Caki2 (cell line): Measurements from ENCODE around the gene KIRREL3. TPM values are rescaled to one million over a fixed set of nuclear protein-coding genes. Genes with fewer than 3 reads are reported as not detected.

Source experiments
- DNase-seq: peaks from one replicate; pipeline ENCODE4 v3.0.0-alpha.2; 2015; ENCODE audit warnings: low read depth
- in situ Hi-C: cut with HindIII; loops from 2 replicates; pipeline ENCODE4 v1.10.0; 2016; ENCODE audit warnings: low sequenced_read_pairs, low pct_unique_long_range_greater_than_20kb, mixed read lengths
- total RNA-seq: library from RNA; depleted of rRNA; stranded (reverse); fragments of >200 nt; shearing (Covaris generic); gene quantifications from 2 replicates; pipeline ENCODE4 v1.2.3, GENCODE V29; 2014; ENCODE audit warnings: low replicate concordance

Gene KIRREL3
- total RNA-seq, 1 experiment from 2014 or later, result 6.4 TPM

DNA sequence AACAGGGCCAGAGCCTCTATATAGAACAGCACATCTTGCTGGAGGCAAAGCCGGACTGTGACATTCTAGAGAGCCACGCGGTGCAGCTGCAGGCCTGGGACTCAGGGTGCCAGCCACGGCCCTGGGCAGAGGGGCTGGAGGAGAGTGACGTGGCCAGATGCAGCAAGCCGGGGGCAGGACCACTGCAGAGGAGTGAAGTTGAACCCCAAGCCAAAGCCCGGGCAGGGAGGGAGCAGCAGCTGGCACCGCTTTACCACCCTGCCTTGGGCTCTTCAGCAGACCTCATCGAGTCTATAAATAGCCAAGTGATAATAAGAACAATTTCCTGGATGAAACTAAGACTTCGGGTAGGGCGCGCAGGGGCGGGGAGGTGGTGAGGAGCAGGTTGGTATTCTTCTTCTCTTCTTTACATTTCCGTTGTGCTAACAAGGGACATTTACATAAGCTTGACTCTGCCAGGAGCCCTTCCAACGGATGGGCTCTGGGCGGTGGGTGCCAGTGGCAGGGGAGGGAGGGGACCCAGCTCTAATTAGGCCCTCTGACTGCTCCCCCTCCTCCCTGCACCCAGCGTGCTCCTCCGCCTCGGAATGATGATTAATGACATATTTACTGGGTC is 534.9 kb downstream of the KIRREL3 start:
- no peak for DNase-seq

DNA sequence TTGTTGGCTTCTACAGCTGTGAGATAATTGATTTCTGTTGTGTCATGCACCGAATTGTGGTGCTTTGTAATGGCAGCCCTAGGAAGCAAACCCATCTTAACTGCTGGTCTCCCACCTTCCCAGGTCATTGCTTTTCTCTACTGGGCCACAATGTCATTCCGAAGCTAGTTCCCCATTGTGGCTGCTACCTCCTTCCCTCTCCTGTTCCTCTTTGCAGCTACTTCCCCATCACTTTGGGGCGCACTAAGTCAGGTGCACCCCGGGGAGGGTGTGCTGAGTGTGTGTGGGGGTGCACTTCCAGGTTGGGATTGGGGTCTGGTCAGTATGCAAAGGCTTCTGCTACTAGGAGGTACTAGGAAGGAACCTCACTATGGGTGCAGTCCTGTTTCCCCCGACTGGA is 535.8 kb downstream of the KIRREL3 start:
- DNase-seq, result no peak
- in situ Hi-C loops, result no loop called here

More for the DNA sequence above, 534.9 kb downstream of the KIRREL3 start:
- in situ Hi-C loops, result no loop called here

DNA sequence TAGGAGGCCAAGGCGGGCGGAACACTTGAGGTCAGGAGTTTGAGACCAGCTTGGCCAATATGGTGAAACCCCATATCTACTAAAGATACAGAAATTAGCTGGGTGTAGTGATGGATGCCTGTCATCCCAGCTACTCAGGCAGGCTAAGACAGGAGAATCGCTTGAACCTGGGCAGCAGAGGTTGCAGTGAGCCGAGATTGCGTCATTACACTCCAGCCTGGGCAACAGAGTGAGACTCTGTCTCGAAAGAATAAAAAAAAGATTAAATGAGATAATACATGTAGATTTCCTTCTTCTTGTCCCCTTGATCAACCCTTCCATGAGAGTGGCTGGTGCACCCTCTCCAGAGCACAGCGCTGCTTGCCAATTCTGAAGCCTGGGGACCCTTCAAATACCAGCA is 538.1 kb downstream of the KIRREL3 start:
- DNase-seq, result no peak
- in situ Hi-C loops, result no loop called here

DNA sequence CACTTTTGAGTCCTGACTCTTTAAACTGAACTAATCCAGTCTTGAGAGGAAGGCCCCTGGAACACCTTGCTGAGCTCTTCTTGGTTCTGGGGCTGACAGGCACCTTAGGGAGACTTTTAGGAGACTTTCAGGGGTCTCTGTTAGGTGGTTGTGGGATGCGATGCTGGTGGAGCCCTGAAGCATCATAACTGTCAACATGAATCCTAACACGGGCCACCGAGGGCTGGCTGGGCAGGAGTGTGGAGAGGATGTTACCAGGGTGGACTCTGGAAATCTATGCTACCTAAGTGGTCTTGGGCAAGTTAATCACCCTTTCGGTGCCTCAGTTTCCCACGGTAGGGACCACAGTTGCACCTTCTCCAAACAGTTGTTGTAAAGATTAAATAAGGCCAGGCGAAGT is 538.6 kb downstream of the KIRREL3 start:
- DNase-seq, result no peak
- in situ Hi-C loops, result no loop called here

DNA sequence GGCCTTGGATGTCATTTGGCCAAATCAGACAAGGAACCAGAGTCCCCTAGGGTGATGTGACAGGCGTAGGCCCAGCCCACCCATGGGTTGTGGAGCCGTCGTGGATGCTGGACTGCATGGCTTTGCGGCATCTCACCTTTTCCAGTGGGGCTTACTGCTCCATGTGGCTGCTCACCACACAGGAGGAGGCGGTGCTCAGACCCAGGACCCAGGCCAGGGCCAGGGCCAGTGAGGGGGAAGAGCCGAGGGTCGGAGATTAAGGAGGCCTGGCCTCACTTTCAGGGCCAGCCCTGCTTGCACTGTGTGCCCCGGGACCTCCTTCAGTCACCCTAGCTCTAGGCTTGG is 539.5 kb downstream of the KIRREL3 start:
- in situ Hi-C loops, result no loop called here
- no peak for DNase-seq

DNA sequence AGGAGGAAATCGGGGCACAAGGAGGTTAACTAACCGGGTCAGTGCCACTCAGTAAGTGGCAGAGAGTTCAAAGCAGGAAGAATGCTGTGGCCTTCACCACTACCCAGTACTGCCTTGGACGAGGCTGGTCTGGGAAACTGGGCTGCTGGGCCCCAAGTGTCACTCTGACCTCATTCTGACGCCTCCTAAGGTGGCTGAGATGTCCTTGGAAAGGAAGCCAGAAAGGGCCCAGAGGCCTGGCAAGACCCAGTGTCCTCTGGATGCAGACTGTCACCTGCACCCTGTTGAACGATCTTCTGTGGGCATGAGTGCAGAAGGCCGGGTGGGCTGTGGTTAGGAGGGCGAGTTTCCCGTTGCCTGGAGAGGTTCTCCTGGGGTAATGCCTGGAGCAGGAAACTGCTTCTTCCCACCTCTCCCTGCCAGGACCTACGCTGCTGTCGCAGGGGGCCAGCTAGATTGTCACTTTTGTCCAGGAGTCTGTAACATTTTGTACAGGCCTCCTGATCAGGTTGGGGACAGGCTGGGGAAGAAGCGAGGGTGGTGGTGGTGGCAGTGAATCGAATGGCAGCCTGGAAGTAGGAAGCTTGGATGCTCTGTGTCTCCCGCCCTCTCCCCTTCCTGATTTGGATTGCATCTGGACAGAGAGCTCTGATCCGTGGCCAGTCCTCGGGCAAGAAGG is 540.0 kb downstream of the KIRREL3 start:
- in situ Hi-C loops, result no loop called here
- DNase-seq, result no peak

DNA sequence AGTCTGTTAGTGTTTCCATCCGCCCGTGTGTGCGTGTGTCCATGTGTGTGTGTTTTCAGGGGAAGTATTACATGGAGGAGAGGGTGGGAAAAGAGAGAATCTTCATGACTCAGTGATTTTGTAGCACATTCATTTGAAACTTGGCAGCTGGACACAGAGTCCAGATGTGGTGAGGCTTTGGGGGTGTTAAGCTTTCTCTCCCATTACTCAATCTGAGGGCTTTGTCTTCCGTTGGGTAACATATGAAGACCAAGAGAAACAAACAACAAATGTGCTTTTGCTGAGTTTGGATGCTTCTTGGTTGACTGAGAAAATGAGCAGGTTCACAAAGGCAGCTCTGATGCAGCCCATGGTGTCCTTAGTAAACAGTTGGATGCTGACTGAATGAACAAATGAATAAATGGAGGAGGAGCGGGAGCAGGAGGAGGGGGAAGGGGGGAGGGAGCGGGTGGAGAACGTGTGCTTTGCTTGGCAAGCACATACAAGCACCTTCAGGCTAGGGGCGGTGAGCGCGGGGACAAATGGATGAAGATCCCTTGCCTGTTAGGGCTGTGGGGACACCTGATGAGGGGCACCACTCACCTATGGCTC is 540.8 kb downstream of the KIRREL3 start:
- DNase-seq, result no peak
- in situ Hi-C loops, result no loop called here

DNA sequence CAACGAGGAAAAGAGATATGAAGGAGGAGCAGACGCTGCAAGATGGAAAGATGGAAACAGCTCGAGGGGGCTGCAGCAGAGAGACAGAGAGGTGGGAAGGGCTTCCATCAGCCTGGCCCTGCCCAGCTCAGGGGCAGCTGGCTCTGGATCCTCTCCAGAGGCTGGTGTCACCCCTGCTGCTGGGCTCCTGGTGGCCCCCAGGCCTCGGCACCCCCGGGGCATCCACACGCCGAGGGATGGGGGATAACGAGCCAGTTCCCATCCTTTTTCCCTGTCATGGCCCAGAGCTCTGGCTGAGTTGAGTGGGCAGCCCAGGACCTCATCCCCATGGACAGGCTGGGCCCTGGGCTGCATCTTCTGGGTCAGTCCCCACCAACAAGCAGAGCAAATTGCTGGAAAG is 542.8 kb downstream of the KIRREL3 start:
- in situ Hi-C loops, result no loop called here

DNA sequence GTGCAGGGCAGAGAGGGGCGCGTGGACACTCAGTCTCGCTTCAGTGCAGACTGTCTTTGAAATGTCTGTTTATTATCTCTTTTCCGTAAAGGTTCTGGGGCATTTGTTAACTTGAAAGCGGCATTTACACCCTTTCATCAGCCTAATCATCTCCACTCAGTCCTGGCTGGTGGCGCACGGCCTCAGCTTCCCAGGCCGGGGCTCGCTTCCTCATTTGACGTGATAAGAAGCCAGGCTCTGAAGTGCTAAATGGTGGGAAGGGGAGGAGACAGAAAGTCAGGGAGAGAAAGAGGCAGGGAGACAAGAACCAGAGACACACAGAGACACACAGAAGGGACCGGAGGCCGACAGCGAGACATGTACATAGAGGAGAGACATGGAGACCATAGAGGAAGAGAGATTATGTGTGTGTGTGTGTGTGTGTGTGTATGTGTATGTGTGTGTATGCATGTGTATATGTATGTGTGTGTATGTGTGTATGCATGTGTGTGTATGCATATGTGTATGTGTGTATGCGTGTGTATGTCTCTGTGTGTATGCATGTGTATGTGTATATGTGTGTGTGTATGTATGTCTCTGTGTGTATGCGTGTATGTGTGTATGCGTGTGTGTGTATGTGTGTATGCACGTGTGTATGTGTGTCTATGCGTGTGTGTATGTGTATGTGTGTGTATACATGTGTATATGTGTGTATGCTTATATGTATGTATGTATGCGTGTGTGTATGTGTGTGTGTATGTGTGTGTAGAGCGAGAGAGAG is 543.6 kb downstream of the KIRREL3 start:
- no peak for DNase-seq
- in situ Hi-C loops, result no loop called here

More for the DNA sequence above, 542.8 kb downstream of the KIRREL3 start:
- no peak for DNase-seq

DNA sequence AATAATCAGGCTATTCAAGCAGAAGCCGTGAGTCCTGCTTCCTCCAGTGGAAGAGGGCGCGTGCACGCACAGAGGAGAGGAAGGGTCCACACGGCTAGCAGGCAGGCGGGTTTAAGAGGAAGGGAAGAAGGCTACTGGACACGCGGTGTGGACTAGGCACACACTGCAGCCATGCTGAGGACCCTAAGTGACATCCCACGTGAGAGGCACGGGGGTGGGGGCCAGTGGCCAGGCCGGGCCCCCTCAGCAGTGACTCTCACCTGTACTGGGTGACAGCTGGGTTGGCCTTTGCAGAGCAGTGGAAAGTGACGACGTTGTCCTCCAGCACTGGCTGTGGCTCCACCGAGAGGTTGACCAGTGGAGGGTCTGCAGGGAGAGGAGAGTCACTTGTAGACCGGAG is 544.5 kb downstream of the KIRREL3 start:
- in situ Hi-C loops, result no loop called here
- DNase-seq, result no peak

DNA sequence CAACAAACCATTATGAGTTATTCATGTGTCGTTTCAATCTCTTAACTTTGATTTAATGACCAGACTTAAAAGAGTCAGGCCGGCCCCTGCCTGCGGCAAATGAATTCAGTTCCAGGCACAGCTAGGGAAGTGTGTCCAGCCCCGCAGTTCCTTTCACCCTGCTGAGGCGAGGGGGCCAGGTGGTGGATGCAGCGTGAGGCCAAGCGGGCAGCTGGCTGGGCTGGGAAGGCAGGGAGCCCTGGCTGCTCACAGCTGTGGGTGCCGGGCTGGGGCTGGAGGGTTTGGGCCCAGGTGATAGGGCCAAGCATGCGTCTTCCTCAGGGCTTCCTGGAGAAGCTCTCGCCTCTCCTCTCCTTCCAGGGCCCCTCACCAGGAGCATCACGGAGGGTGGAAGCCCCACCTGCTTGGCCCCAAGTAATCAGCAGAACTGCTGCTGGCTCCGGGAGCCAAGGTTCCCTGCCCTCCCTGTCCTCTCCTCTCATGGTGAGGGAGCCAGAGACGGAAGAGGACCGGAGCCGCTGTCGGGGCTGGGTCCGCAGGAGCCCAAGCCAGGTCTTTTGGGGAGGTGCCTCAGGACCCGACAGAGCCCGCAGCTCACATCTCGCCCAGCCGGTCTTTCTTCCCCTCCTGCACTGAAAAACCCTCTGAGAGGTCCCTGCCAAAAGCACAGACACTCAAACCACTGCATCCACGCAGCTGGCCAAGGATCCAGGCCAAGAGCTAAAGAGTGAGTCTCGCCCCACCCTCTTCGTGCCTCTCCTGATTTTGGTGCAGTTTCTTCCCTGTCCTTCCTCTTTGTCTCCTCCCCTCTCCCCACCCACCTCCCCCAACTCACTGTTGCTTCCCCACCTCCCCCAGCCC is 548.1 kb downstream of the KIRREL3 start:
- in situ Hi-C loops, result no loop called here

DNA sequence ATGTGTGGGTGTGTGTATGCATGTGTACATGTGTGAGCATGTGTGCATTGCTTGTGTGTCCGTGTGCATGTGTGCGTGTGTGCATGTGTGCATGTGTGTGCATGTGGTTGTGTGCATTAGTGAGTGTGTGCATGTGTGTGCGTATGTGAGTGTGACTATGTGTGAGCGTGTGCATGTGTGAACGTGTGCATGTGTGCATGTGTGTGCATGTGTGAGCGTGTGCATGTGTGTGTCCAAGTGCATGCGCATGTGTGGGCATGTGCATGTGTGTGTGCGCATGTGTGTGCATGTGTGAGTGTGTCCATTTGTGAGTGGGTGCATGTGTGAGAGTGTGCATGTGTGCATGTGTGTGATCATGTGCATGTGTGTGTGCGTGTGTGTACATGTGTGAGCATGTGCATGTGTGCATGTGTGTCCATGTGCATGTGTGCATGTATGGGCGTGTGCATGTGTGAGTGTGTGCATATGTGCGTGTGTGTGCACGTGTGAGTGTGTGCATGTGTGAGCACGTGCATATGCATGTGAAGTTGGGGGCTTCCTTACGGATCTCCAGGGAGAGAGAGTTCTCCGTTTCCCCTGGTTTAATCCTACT is 549.3 kb downstream of the KIRREL3 start:
- no peak for DNase-seq
- in situ Hi-C loops, result no loop called here

More for the DNA sequence above, 548.1 kb downstream of the KIRREL3 start:
- no peak for DNase-seq

DNA sequence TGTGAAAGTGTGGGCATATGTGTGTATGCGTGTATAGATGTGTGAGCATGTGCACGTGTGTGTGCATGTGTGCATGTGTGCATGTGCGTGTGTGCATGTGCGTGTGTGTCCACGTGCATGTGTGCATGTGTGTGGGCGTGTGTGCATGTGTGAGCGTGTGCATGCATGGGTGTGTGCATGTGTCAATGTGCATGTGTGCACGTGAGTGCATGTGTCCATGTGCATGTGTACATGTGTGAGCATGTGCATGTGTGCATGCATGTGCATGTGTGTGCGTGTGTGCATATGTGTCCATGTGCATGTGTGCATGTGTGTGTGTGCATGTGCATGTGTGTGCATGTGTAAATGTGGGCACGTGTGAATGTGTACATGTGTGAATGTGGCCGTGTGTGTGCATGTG is 549.8 kb downstream of the KIRREL3 start:
- no peak for DNase-seq
- in situ Hi-C loops, result no loop called here

DNA sequence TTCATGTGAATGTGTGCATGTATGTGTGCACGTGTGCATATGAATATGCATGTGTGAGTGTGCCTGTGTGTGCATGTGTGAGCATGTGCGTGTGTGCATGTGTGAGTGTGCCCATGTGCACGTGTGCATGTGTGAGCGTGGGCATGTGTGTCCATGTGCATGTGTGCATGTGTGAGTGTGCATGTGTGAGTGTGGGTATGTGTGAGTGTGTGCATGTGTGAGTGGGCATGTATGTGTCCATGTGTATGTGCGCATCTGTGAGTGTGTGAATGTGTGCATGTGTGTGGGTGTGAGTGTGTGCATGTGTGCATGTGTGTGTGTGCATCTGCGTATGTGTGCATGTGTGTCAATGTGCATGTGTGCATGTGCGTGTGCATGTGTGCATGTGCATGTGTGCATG is 550.4 kb downstream of the KIRREL3 start:
- in situ Hi-C loops, result no loop called here
- no peak for DNase-seq

DNA sequence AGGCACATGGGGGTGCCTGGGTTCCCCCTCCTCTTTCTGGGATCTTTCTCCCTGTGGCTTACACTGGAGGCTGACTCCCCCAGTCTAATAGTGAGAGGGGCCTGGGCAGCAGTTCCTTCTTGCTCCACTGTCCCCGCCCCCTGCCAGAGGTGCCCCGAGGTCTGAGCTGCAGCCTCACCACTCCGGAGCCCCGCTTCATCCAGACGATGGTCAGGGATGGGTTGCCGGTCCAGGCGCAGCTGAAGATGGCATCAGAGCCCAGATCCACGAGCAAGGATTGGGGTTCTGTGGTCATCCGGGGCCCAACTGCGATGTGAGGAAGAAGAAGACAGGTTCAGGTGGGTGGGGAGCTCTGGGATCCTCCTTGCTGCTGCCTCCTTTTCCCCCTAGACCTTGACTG is 554.0 kb downstream of the KIRREL3 start:
- DNase-seq, result no peak
- in situ Hi-C loops, result no loop called here

DNA sequence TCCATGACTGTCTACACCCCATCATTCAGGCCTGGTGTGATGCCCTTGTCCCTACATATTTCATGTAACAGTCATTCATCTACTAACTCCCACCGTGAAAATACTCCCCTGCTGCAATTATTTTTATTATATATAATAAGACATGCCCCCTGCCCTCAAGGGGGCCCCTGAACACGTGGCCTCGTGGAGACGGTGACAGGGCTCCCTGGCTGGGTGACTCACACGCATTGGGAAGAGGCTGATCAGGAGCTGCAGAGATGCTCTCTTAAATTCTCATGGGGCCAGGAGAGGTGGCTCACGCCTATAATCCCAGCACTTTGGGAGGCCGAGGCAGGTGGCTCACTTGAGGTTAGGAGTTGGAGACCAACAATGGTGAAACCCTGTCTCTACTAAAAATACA is 556.5 kb downstream of the KIRREL3 start:
- in situ Hi-C loops, result no loop called here
- no peak for DNase-seq

DNA sequence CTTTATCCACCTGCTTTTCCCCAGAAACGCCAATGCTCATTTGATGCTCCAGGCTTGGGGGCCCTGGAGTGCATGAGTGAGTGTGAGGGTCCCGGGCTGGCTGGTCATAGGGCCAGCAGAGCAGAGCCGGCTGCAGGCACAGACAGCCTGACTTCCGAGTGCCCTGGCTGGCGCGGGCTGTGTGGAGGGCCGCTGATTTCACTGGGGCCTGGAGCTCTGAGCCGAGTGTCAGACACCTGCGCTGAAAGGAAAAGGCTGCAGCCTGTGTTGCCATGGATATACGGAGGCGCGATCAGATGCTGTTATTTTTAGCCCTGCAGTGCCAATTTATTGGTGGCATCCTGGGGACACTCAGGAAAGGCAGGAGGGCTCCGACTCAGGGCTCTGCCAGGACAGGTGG is 557.5 kb downstream of the KIRREL3 start:
- DNase-seq, result no peak
- in situ Hi-C loops, result no loop called here
